GM15510 (cell line): Measurements from ENCODE around the gene C2orf76.

Experiments used
- POLR2A ChIP-seq: IDR thresholded peaks from 3 replicates; pipeline ENCODE4 v1.6.1; 2011; ENCODE audit warnings: borderline replicate concordance; ENCODE audit not compliant: insufficient read length; ENCODE audit errors: extremely low read depth

C2orf76 gene

DNA sequence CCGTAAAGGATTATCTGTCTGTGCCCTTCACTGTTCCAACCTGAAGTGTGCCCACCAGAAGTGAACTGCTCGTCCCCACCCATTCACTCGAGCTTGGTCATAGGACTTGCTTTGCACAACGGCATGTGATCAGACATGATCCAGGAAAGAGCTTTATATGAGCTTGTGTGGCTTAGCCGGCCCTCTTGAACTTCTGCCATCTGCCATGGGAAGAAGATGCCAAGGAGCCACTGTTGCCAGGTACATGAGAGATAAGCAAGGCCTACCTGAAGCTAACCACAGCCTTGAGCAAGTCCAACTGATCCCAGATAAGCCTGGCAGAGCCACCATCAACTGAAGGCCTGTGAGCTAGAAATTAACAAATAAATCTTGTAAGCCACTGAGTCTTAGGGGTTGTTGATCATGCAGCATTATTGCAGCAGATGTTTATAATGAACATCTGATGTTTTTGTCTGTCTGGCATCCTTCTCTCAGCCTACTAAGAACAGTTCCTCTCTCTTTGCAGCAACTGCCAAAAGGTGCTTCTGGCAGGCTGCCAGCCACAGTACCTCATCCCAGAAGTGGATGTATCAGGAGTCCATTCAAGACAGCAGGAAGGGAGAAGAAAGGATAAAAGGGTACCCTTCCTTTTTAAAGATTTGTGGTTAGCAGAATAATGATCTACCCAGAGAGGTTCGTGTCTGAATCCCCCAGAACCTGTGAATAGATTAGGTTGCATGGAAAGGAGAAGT is 16.9 kb upstream of the C2orf76 start:
- TF ChIP-seq POLR2A, result no peak

DNA sequence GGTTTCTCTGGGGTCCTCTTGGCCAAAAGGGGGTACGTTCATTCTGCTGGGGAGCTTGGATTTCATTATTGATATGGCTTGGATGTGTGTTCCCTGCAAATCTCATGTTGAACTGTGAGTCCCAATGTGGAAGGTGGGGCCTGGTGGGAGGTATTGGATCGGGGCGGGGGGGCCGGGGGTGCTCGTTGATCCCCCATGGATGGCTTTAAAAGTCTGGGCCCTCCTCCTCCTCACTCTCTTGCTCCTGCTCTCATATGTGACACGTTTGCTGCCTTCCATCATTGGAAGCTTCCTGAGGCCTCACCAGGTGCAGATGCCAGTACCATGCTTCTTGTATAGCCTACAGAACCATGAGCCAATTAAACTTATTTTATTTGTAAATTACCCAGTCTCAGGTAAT is 11.9 kb upstream of the C2orf76 start:
- TF ChIP-seq POLR2A, result no peak

DNA sequence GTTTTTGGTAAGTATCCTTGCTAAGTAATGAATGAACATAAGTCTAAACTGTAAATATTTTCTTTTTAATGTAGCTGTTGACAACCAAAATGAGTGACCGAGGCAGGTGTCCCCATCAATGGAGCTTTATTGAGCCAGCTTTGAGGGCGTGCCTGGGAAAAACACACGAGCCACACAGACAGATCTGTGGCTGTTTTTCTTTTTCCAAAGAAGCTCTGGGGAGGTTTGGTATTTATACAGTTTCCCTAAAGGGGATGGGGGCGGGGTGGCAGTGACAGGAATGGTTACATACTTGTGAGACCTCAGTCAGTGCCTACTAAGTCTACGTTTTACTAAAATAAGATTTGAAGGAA is 11.3 kb upstream of the C2orf76 start:
- TF ChIP-seq POLR2A, result no peak

DNA sequence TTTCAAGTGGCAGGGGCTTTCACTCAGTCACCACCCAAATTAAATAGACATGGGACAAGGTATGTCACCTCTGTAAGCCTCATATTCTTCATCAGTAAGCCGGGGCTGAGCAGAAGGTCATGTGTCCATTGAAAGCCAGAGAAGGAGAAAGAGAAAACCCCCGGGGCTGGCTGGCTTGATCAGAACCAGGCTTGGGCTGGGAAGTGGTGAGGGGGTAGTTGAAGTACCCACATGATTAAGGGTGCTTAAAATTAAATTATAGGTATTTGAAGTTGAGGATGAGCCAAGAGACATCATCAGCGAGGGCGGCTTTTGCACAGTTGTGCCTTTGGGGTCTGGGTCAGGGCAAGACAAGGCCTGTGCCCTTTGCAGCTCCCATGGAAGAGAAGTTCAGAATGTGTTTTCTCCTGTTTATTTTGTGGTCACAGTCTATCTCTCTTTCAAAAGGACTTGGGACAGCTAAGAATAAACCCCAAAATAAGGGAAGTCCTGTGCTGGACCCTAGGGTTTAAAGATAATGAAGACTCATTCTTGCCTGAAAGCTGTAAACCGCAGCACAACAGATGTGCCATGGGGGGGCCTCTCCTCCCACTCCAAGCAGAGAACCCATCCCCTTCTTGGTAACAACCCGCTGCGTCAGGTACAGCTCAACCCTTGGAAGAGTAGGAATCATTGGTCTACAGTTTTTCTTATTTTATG is 10.8 kb upstream of the C2orf76 start:
- TF ChIP-seq POLR2A, result no peak

DNA sequence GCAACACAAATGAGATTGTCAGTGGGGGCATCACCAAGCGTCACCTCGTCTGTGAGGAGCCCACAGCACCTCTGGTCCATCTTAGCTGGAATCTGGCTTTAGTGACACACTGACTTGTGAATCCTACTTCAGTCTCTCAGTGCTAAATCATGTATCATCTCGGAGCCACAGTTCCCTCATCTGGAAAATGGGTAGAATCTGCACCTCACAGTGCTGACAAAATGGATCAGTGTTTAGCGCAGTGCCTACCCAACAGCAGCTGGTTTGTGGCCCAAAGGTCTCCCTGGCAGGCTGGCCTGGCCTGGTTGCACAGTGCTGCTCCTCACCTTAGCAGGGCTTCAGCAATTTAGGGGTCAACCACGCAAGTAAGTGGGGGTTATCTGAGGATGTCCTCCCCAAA is 10.2 kb upstream of the C2orf76 start:
- TF ChIP-seq POLR2A, result no peak

DNA sequence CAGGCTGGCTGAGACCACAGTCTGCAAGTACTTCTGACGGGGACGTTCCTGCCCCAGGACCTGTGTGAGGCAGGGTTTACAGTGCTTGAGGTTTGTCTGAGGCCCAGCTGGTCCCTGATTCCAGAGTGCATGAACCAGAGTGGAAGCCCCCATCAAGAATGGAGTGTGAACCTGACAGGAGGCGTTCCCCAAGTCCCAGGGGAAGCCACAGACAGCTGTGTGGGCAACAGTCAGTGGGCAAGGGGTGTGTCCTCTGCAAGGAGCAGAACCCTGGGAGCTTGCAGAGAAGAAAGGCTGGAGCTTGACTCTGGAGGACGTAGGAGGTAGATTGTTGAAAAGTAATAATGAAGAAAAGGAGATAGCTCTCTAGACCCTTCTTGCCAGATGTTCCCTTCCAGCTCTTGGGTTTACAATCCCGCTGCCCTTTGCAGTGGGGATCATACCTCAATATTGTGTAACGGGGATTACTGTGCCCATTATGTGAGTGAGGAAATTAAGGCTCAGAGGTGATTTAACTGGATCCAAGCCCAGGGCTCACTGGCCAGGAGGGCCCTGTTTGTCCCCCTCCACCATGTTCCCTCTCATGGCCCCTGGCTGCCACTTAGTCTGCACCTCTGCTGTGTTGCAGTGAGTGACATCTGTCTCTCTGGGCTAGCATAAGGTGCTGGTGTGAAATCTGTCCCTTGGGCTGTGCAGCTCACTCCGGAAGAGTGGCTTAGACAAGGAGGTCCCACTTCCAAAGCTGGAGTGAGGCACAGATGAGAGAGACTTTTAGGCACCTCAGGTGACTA is 6.3 kb upstream of the C2orf76 start:
- no peak for TF ChIP-seq POLR2A

DNA sequence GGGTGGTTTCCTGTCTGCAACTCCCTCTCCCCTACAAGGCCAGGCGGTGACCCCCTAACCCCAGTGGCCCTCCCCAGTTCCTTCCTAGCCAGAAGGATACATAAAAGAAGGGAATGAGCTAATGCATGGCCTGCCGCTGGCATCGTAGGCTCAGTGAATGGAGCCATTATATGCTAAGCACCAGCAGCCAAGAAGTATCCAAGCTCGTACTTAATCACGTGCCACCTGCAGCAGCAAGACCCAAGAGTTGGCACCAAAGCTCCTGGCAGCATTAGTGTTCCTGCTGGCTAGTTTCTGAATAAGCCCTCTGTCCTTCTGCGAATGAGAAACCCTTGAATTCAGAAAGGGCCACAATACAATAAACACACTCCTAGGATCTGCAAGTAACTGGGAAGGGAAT is 4.5 kb upstream of the C2orf76 start:
- no peak for TF ChIP-seq POLR2A

DNA sequence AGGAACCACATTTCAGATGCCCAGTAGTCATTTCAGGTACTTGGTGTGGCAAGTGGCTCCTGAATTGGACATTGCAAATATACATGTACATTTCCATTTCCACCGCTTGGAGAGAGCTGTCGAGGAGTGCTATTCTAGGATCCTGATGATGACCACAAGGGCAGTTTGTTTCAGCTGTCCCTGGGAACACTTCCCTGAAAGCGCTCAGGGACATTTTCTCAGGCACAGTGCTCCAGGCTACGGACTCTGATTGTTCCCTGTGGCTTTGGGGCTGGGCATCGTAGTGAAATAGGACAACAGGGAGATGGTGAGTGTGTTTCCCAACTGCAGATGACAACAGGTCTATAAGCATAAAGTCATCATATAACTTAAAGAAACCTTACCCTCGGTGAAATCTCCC is 3.2 kb upstream of the C2orf76 start:
- no peak for TF ChIP-seq POLR2A

DNA sequence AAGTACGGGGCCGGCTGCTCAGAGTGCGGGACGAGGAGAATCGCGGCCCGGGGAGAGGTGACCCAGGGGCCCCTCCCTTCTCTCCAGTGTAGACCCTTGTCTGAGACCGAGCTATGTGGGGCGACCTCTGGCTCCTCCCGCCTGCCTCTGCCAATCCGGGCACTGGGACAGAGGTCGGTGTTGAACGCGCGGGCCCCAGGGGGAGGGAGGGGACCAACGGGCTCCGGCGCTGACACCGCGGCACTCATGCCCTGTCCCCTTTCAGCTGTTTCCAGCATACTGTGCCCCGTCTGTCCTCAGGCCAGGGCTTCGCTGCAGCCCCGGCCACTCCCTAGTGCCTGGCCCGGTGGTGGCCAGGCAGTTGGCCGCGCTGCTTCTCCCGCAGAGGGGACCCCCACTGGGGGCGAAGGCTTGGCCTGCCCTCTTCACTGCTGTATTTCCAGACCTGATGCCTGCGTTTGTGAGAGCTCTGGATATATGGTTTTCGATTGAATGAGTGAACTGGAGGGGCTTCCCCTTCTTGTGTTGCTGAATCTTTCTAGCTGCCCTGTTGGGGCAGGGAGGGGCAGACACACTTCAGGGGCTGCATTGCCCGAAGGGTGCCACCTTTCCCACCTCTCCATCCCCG is 952 bp upstream of the C2orf76 start:
- TF ChIP-seq POLR2A, result no peak

DNA sequence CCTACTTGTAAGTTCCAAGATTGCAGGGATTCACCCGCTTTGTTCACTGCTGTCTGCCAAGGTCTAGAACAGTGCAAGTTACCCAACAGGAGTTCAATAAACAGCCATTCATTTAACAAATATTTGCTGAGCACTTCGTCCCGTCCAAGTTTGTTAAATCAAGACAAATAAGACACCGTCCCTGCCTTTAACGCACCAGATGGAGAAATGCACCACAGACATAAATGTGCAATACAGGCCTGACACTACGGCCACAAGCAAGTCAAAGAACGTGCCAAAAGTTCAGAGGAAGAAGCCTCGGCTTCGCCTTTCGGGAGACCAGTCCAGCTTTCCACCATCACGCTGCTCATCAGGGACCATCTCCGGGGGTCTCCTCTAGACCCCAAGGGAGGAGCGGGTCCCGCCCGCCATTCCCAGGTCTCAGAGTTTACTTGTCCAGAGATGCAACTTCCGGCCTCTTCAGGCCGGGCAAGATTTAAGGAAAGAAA is 429 bp downstream of the C2orf76 start:
- no peak for TF ChIP-seq POLR2A

DNA sequence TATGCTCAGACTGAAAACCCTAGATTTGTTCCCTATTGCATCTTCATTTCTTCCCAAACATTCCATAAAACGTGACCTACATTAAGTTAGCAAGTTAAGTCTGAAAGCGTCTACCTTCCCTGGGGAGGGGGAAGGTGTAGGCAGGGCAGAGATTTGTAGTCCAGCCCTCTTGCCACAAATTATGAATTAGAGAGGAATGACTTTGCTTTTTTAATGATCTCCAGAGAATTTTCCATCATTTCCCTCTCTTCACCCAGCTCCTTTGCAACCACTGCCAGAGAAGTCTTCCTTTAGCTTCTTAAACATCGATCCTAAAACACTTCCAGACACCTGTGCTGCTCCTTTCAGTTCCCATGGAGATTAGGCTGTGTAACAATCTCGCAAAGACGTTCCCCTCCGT is 1.2 kb downstream of the C2orf76 start:
- TF ChIP-seq POLR2A, result no peak

DNA sequence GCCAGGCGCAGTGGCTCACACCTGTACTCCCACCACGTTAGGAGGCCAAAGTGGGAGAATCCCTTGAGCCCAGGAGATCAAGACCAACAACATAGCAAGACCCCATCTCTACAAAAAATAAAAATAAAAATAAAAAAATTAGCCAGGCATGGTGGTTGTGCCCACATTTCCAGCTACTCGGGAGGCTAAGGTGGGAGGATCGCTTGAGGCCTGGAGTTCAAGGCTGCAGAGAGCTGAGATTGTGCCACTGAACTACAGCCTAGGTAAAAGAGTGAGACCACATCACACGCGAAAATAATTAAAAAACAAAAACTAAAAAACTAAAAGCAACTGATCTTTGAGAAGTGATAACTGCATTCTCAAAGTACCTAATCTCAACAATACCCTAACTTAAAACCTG is 1.8 kb downstream of the C2orf76 start:
- no peak for TF ChIP-seq POLR2A

DNA sequence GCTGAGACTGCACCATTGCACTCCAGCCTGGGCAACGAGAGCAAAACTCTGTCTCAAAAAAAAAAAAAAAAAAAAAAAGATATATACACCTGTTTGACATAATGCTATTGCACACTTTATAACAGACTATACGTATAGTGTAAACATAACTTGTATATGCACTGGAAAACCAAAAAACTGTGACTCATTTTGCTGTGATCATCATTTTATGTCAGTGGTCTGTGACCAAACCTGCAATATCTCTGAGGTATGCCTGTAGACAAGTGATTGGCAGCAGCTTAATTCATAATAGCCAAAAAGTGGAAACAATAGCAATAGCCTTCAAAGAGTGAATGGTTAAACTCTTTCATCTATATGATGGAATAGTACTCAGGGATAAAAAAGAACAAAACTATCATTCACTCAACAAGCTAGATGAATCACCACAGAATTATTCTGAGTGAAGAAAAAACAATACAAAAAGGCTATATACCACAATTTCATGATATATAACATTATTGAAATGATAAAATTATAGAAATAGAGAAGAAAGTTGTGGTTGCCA is 6.1 kb downstream of the C2orf76 start:
- TF ChIP-seq POLR2A, result no peak

DNA sequence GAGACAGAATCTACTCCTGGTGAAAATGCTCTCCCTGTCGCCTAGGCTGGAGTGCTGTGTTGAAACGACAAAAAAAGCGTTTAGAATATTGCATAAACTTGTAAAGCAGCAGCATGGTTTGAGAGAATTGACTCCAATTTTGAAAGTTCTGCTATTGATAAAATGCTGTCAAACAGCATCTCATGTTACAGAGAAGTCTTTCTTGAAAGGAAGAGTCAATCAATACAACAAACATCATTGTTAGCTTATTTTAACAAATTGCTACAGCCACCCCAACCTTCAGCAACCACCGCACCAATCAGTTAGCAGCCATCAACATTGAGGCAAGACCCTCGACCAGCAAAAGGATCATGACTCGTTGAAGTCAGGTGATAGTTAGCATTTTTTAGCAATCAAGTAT is 6.9 kb downstream of the C2orf76 start:
- TF ChIP-seq POLR2A, result no peak

DNA sequence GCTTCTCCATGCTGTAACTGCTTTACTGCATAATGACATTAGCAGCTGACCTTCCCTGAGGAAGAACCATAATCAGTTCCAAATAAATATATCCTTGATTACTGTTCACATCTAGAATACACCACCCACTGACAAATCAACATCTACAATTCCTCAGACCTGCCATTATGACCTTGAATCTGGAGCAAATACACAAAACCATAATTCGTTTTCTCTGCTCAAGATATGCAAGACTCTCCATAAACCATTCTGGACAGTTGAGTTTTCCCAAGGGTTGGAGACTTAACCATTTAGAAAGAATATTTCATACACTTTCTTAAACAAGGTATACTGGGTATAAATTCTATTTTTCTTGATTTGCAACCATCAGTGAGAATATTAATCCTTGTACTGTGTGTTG is 11.8 kb downstream of the C2orf76 start:
- TF ChIP-seq POLR2A, result no peak

DNA sequence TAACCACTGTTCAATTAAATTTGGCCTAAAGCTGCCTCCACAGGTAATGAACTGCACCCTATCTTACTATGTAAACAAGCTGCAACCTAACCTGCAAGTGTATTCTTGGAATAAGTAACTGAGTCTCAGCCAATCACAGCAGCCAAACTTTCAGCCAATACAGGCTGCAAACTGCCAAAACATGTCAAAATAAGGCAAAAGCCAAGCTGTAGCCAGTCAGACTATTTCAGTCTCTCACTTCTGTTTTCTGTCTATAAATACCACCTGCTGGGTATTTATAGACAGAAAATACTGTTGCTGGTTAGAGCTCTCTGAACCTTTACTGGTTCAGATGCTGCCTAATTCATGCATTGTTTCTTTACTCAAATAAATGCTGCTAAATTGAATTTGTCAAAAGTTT is 14.3 kb downstream of the C2orf76 start:
- TF ChIP-seq POLR2A, result no peak
